ENCODE measurements around the gene FAM163B. TPM values are rescaled to one million over a fixed set of nuclear protein-coding genes. Genes with fewer than 3 reads are reported as not detected.

FAM163B gene
- total RNA-seq, 1 donor from 2014 or later = not detected

- Mint-ChIP-seq H3K4me1 (ENCODE audit: unreplicated experiment) (no peaks in the 10 kb centered on the region), H3K4me3 (no peak overlapping the region), H3K27ac (no peak overlapping the region), H3K27me3 (peaks cover 69% of the 10 kb centered on the region), H3K9me3 (no peaks in the 10 kb centered on the region), H3K36me3 (no peaks in the 10 kb centered on the region)
- TF ChIP-seq, protein P1, sequence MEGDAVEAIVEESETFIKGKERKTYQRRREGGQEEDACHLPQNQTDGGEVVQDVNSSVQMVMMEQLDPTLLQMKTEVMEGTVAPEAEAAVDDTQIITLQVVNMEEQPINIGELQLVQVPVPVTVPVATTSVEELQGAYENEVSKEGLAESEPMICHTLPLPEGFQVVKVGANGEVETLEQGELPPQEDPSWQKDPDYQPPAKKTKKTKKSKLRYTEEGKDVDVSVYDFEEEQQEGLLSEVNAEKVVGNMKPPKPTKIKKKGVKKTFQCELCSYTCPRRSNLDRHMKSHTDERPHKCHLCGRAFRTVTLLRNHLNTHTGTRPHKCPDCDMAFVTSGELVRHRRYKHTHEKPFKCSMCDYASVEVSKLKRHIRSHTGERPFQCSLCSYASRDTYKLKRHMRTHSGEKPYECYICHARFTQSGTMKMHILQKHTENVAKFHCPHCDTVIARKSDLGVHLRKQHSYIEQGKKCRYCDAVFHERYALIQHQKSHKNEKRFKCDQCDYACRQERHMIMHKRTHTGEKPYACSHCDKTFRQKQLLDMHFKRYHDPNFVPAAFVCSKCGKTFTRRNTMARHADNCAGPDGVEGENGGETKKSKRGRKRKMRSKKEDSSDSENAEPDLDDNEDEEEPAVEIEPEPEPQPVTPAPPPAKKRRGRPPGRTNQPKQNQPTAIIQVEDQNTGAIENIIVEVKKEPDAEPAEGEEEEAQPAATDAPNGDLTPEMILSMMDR (conservative IDR thresholded peaks at IDR 0.05) = no peak
- no peak for DNase-seq (ENCODE audit: extremely low spot score, unreplicated experiment)
These were observed 3.1 kb downstream of the FAM163B start for GRCh38 chr9:133605856-133606707.

- H3K27me3 Mint-ChIP-seq = peaks cover 62% of the 10 kb centered on the region
- TF ChIP-seq, protein P1 (conservative IDR thresholded peaks at IDR 0.05) = no peak
- no peak for DNase-seq (ENCODE audit: extremely low spot score, unreplicated experiment)
- H3K4me1 Mint-ChIP-seq (ENCODE audit: unreplicated experiment) = no peaks in the 10 kb centered on the region
- H3K9me3 Mint-ChIP-seq = no peaks in the 10 kb centered on the region
- no peak overlapping the region for H3K4me3 Mint-ChIP-seq
- H3K27ac Mint-ChIP-seq = no peak overlapping the region
- H3K36me3 Mint-ChIP-seq = no peaks in the 10 kb centered on the region
These were observed 3.7 kb downstream of the FAM163B start for GRCh38 chr9:133605446-133605845.

DNA sequence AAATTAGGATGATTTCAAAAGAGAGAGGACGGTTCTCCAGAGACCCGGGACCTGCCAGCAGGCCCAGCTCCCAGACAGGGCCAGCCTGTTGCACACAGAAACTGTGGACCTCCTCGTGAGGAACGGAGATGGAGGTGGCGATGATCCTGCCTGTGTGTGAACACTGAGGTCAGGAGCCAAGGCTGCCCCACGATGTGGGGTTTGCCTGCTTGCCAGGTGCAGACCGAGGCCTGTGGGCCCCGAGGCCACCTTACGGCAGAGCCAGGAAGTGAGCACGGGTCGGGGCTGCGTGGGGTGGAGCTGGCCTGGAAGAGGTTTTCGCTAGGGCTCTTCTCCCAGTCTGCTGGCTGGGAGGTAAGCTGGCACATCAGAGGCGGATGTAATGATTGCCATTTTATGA, 4.3 kb downstream of the FAM163B start:
- no peaks in the 10 kb centered on the region for H3K4me1 Mint-ChIP-seq (ENCODE audit: unreplicated experiment)
- H3K36me3 Mint-ChIP-seq = no peaks in the 10 kb centered on the region
- no peak overlapping the region for H3K27ac Mint-ChIP-seq
- H3K27me3 Mint-ChIP-seq = peaks cover 57% of the 10 kb centered on the region
- no peak overlapping the region for H3K4me3 Mint-ChIP-seq
- TF ChIP-seq, protein P1 (conservative IDR thresholded peaks at IDR 0.05) = no peak
- no peaks in the 10 kb centered on the region for H3K9me3 Mint-ChIP-seq
- no peak for DNase-seq (ENCODE audit: extremely low spot score, unreplicated experiment)

DNA sequence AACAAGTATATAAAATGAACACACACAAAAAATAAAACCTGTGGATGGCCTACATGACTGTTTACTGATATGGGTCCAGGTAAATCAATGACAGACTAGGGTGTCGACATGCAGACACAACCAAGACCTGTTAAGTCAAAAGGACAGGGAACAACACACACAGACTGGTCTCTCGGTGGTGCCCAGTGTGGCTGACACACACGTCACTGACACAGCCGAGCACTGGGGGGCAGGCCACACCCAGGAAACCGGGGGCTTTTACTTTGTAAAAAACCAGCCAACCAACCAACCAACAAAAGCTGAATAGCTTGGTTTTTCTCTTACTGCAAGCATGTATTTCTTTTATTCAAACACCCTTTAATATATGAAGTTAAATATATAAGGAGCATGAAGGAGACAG, 5.0 kb downstream of the FAM163B start:
- H3K27ac Mint-ChIP-seq = no peak overlapping the region
- H3K4me3 Mint-ChIP-seq = no peak overlapping the region
- H3K9me3 Mint-ChIP-seq = no peaks in the 10 kb centered on the region
- TF ChIP-seq, protein P1 (conservative IDR thresholded peaks at IDR 0.05) = peak; percentile 32
- DNase-seq (ENCODE audit: extremely low spot score, unreplicated experiment) = no peak
- no peaks in the 10 kb centered on the region for H3K4me1 Mint-ChIP-seq (ENCODE audit: unreplicated experiment)
- H3K36me3 Mint-ChIP-seq = no peaks in the 10 kb centered on the region
- peaks cover 51% of the 10 kb centered on the region for H3K27me3 Mint-ChIP-seq

- Mint-ChIP-seq H3K4me1 (ENCODE audit: unreplicated experiment) (no peaks in the 10 kb centered on the region), H3K36me3 (no peaks in the 10 kb centered on the region), H3K27me3 (peaks cover 47% of the 10 kb centered on the region), H3K4me3 (no peak overlapping the region), H3K9me3 (no peaks in the 10 kb centered on the region), H3K27ac (no peak overlapping the region)
- TF ChIP-seq, protein P1 (conservative IDR thresholded peaks at IDR 0.05) = peak; percentile 51
- no peak for DNase-seq (ENCODE audit: extremely low spot score, unreplicated experiment)
These were observed 5.9 kb downstream of the FAM163B start for GRCh38 chr9:133603135-133603927.

Data from type B pancreatic cell (in vitro differentiated cells).